Measurements from ENCODE around the gene OTUB2. TPM values are rescaled to one million over a fixed set of nuclear protein-coding genes. Genes with fewer than 3 reads are reported as not detected.

The OTUB2 gene
- total RNA-seq, 1 donor: 2.8 TPM

DNA sequence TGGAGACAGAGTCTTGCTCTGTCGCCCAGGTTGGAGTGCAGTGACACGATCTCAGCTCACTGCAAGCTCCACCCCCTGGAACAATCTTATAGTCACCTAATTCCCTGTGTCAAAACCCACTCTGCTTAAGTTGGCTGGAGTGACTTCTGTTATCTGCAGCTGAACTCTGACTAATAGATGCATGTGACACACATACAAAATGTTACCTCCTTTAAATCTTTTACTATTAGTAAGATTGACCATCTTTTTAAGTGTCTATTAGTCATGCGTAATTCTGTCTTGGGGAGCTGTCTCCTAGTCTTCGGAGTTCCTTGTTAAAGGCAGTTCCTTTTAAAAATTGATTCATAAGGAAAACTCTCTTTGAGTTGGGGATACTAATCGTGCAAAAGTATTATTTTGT is 62.4 kb downstream of the OTUB2 start:
- DNase-seq (ENCODE audit: low read depth): peak; percentile 56

DNA sequence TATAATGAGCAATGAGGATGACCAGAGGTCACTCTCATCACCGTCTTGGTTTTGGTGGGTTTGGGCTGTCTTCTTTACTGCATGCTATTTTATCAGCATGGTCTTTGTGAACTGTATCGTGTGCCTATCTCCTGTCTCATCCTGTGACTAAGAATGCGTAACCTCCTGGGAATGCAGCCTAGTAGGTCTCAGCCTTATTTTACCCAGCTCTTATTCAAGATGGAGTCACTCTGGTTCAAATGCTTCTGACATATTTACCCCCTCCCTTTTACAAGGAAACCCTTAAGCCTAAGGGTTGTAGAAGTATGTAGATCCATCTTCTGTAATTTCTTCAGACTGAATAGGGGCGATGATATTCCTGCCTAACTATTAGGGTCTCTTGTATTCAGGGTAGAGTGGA is 63.3 kb downstream of the OTUB2 start:
- TF ChIP-seq, protein P1, sequence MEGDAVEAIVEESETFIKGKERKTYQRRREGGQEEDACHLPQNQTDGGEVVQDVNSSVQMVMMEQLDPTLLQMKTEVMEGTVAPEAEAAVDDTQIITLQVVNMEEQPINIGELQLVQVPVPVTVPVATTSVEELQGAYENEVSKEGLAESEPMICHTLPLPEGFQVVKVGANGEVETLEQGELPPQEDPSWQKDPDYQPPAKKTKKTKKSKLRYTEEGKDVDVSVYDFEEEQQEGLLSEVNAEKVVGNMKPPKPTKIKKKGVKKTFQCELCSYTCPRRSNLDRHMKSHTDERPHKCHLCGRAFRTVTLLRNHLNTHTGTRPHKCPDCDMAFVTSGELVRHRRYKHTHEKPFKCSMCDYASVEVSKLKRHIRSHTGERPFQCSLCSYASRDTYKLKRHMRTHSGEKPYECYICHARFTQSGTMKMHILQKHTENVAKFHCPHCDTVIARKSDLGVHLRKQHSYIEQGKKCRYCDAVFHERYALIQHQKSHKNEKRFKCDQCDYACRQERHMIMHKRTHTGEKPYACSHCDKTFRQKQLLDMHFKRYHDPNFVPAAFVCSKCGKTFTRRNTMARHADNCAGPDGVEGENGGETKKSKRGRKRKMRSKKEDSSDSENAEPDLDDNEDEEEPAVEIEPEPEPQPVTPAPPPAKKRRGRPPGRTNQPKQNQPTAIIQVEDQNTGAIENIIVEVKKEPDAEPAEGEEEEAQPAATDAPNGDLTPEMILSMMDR (IDR thresholded peaks at IDR 0.05; ENCODE audit: insufficient read depth, low read length): no peak
- no peak overlapping the region for H3K4me3 ChIP-seq (ENCODE audit: low read depth, low read length)
- no peak for DNase-seq (ENCODE audit: low read depth)

More for the DNA sequence above, 62.4 kb downstream of the OTUB2 start:
- TF ChIP-seq, protein P1 (IDR thresholded peaks at IDR 0.05; ENCODE audit: insufficient read depth, low read length): no peak
- H3K4me3 ChIP-seq (ENCODE audit: low read depth, low read length): no peak overlapping the region

DNA sequence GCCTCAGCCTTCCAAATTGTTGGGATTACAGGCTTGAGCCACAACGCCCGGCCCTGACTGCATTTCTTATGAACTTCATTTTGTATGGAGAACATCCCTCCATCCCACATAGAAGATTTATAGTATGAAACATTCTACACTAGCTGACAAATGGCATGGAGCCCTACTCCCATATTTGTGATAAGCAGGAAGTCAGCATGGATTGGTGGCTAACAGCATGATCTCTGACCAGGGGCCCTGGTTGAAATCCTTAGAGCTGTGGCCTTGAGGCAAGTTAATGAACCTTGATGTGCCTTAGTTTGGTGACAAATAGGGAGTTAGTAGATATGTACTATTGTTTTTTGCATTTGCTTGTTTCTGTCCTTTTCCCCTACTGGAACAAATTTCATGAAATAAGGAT is 67.3 kb downstream of the OTUB2 start:
- TF ChIP-seq, protein P1 (IDR thresholded peaks at IDR 0.05; ENCODE audit: insufficient read depth, low read length): no peak
- H3K4me3 ChIP-seq (ENCODE audit: low read depth, low read length): no peak overlapping the region
- DNase-seq (ENCODE audit: low read depth): no peak

DNA sequence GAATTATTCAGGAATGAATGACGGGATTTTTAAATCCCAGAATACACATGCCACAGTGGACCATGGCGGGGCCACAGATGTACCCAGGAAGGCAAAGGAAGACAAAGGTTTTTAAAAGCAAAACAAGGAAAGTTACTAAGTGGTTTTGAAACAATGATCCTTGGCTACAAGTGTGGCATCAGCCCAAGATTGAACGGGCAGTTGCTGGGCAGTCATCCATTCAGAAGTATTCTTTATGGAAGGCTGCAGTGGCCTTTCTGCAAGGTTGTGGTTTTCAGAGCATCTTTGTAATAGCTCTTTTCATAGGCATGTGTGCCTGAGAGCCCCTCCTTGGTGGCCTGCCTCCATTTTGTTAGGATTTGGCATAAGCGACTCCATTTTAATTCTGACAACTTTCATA is 71.0 kb downstream of the OTUB2 start:
- DNase-seq (ENCODE audit: low read depth): no peak
- TF ChIP-seq, protein P1 (IDR thresholded peaks at IDR 0.05; ENCODE audit: insufficient read depth, low read length): no peak
- H3K4me3 ChIP-seq (ENCODE audit: low read depth, low read length): no peak overlapping the region

Other genes with a start within 250 kb of the OTUB2 start
- 0.08 TPM in 1 of 2 replicates, not detected in the other for gene PRIMA1, start 237.9 kb upstream of the OTUB2 start, total RNA-seq (ENCODE audit: low replicate concordance)
- gene FAM181A, start 99.0 kb upstream of the OTUB2 start, total RNA-seq (ENCODE audit: low replicate concordance): not detected in 2 replicates
- 0.45 and 0.49 TPM in 2 replicates for gene ASB2, start 49.8 kb upstream of the OTUB2 start, total RNA-seq (ENCODE audit: low replicate concordance)
- not detected in 2 replicates for gene CCDC197, start 29.0 kb upstream of the OTUB2 start, total RNA-seq (ENCODE audit: low replicate concordance)
- 130 and 446 TPM in 2 replicates for gene DDX24, start 54.9 kb downstream of the OTUB2 start, total RNA-seq (ENCODE audit: low replicate concordance)
- gene IFI27L1, start 55.0 kb downstream of the OTUB2 start, total RNA-seq (ENCODE audit: low replicate concordance): 8.9 and 12.2 TPM in 2 replicates
- gene IFI27, start 84.4 kb downstream of the OTUB2 start, total RNA-seq (ENCODE audit: low replicate concordance): 20.2 and 78.2 TPM in 2 replicates
- 107 and 247 TPM in 2 replicates for gene IFI27L2, start 103.3 kb downstream of the OTUB2 start, total RNA-seq (ENCODE audit: low replicate concordance)
- 0.98 and 7.0 TPM in 2 replicates for gene PPP4R4, start 148.0 kb downstream of the OTUB2 start, total RNA-seq (ENCODE audit: low replicate concordance)

Measured in fibroblast of the aortic adventitia (primary cell).